Neutrophil (primary cell): ENCODE results near the gene CACNA1D.

Source experiments
- H3K27ac ChIP-seq: fragments of 200-600 bp; sonication (generic); 2 replicates; pipeline ENCODE4 v1.5.1; 2016; ENCODE audit warnings: mild to moderate bottlenecking, moderate library complexity
- H3K27me3 ChIP-seq: fragments of 200-600 bp; sonication (generic); 2 replicates; pipeline ENCODE4 v1.6.0; 2016; ENCODE audit warnings: mild to moderate bottlenecking
- H3K36me3 ChIP-seq: fragments of 200-600 bp; sonication (generic); 2 replicates; pipeline ENCODE4 v1.5.1; 2017
- H3K4me1 ChIP-seq, 2 experiments: fragments of 200-600 bp in 1 of 2; sonication (generic) in 1 of 2; 1 replicate in 1 of 2; 2 replicates in 1 of 2; pipeline versions ENCODE4 v1.5.1 to v1.6.1; 2013 to 2016; ENCODE audit warnings: low read depth in 1 of 2, low read length in 1 of 2, mild to moderate bottlenecking in 1 of 2, moderate library complexity in 1 of 2; ENCODE audit not compliant: control insufficient read depth in 1 of 2, insufficient read depth in 1 of 2
- H3K4me3 ChIP-seq, 2 experiments: fragments of 200-600 bp in 1 of 2; sonication (generic) in 1 of 2; 1 replicate in 1 of 2; 2 replicates in 1 of 2; pipeline ENCODE4 v1.5.1; 2013 to 2016; ENCODE audit warnings: low read depth in 1 of 2, low read length in 1 of 2, mild to moderate bottlenecking in 1 of 2, moderate library complexity in 1 of 2
- H3K9me3 ChIP-seq: fragments of 200-600 bp; sonication (generic); 2 replicates; pipeline ENCODE4 v1.5.1; 2016
- CTCF ChIP-seq: fragments of 200-600 bp; sonication (generic); IDR thresholded peaks from 2 replicates; pipeline ENCODE4 v1.5.1; 2016; ENCODE audit warnings: antibody characterized with exemption

The CACNA1D gene

GRCh38 chr3:53721187-53722119, 227.0 kb downstream of the CACNA1D start:
- Histone ChIP-seq H3K27ac (no peak overlapping the region), H3K4me3 (no peak overlapping the region), H3K27me3 (peaks cover 57% of the 10 kb centered on the region), H3K36me3 (no peaks in the 10 kb centered on the region), H3K9me3 (no peaks in the 10 kb centered on the region), H3K4me1 (peaks cover 7 to 8% of the 10 kb centered on the region in 2 experiments)
- TF ChIP-seq CTCF, result no peak

- no peak for TF ChIP-seq CTCF
- Histone ChIP-seq H3K4me3 (no peak overlapping the region), H3K27me3 (peaks cover 62% of the 10 kb centered on the region), H3K27ac (no peak overlapping the region), H3K36me3 (no peaks in the 10 kb centered on the region), H3K4me1 (no peaks in the 10 kb centered on the region), H3K9me3 (no peaks in the 10 kb centered on the region)
Observed at GRCh38 chr3:53724566-53724965, 230.2 kb downstream of the CACNA1D start.

GRCh38 chr3:53725387-53725995, 231.1 kb downstream of the CACNA1D start:
- no peaks in the 10 kb centered on the region for H3K36me3 ChIP-seq
- no peaks in the 10 kb centered on the region for H3K9me3 ChIP-seq
- no peak for TF ChIP-seq CTCF
- no peaks in the 10 kb centered on the region for H3K4me1 ChIP-seq
- peaks cover 58% of the 10 kb centered on the region for H3K27me3 ChIP-seq
- no peak overlapping the region for H3K27ac ChIP-seq
- no peak overlapping the region for H3K4me3 ChIP-seq

- Histone ChIP-seq H3K27ac (no peak overlapping the region), H3K27me3 (peaks cover 46% of the 10 kb centered on the region), H3K36me3 (no peaks in the 10 kb centered on the region), H3K9me3 (no peaks in the 10 kb centered on the region), H3K4me1 (no peaks in the 10 kb centered on the region), H3K4me3 (no peak overlapping the region)
- no peak for TF ChIP-seq CTCF
Observed at GRCh38 chr3:53726643-53727042, 232.2 kb downstream of the CACNA1D start.

GRCh38 chr3:53728606-53729005, 234.2 kb downstream of the CACNA1D start:
- H3K4me3 ChIP-seq, result no peak overlapping the region
- no peak for TF ChIP-seq CTCF

More at GRCh38 chr3:53728606-53729005, 234.2 kb downstream of the CACNA1D start:
- no peaks in the 10 kb centered on the region for H3K36me3 ChIP-seq
- H3K27me3 ChIP-seq, result peaks cover 34% of the 10 kb centered on the region
- no peaks in the 10 kb centered on the region for H3K4me1 ChIP-seq
- H3K27ac ChIP-seq, result no peak overlapping the region
- no peaks in the 10 kb centered on the region for H3K9me3 ChIP-seq
